Testis (tissue), 2 donors: ENCODE data around the gene NRXN3.

ENCODE experiments used
- CTCF ChIP-seq, 3 experiments: fragments of 450-650 bp in 2 of 3; fragments of 200-600 bp in 1 of 3; sonication (generic) in 1 of 3; IDR thresholded peaks; one replicate each; pipeline ENCODE4 v1.5.1; 2016 to 2019; ENCODE audit warnings: antibody characterized with exemption in 3 of 3, mild to moderate bottlenecking in 2 of 3, moderate library complexity in 1 of 3
- POLR2A ChIP-seq: fragments of 450-650 bp; IDR thresholded peaks from one replicate; pipeline ENCODE4 v1.6.1; 2017; ENCODE audit warnings: antibody characterized with exemption, mild to moderate bottlenecking, moderate library complexity

GRCh38 chr14:79325557-79325956 is 1155.4 kb downstream of the NRXN3 start:
- no peak for TF ChIP-seq POLR2A
- no peak for TF ChIP-seq CTCF (IDR thresholded peaks at IDR 0.05)
